ENCODE results near the gene DDX39A. TPM values are rescaled to one million over a fixed set of nuclear protein-coding genes. Genes with fewer than 3 reads are reported as not detected.

DDX39A gene
- total and polyA plus RNA-seq, 2 donors (not counting 1 experiment from before 2014, with no cell fraction given): 178 to 393 TPM

DNA sequence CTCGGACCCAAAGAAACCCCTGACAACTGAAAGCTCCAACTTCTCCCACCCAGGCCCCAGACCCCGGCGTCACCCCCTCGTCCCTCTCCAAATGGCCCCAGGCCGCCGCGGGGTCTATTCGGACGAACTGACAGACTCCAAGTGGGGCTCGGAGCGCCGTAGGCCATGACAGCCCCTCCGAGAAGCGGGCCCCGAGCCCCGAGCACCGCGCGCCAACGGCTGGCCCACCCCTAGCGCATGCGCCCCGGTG lies 360 bp downstream of the DDX39A start:
- Histone ChIP-seq H3K4me2 (replicated peaks; ENCODE audit: low read depth, low read length, poor library complexity, severe bottlenecking) (peak overlapping the region; percentile 94), H3K27me3 (replicated peaks in 1 of 4; ENCODE audit: control extremely low read depth in 1 of 4, control insufficient read depth in 3 of 4, insufficient read depth in 4 of 4, low read length in 3 of 4) (no peaks in the 10 kb centered on the region), H3K4me3 (ENCODE audit: control extremely low read depth in 1 of 5, extremely low read depth in 1 of 5, insufficient read depth in 1 of 5, low read depth in 2 of 5, low read length in 4 of 5) (peak overlapping the region; percentile 30 to 89 (median 82)), H3K36me3 (replicated peaks in 1 of 2; ENCODE audit: control extremely low read depth in 1 of 2, control insufficient read depth in 1 of 2, extremely low read depth in 1 of 2, insufficient read depth in 2 of 2, low read length in 1 of 2) (peaks cover 0 to 25% of the 10 kb centered on the region in 2 experiments), H3K27ac (ENCODE audit: low read length in 2 of 2) (peak overlapping the region; percentile 92 to 98), H3K4me1 (ENCODE audit: control insufficient read depth in 2 of 2, insufficient read depth in 2 of 2, low read length in 2 of 2) (peaks cover 38 to 54% of the 10 kb centered on the region in 2 donors), H4K20me1 (ENCODE audit: control insufficient read depth, insufficient read depth, low read length, poor library complexity, severe bottlenecking) (peaks cover 50% of the 10 kb centered on the region), H3K79me2 (ENCODE audit: control insufficient read depth, insufficient read depth, low read length) (peaks cover 53% of the 10 kb centered on the region), H3K9ac (ENCODE audit: low read length) (peak overlapping the region; percentile 94), H3K9me3 (ENCODE audit: control extremely low read depth in 1 of 3, control insufficient read depth in 2 of 3, insufficient read depth in 1 of 3, low read length in 2 of 3) (peaks cover 0 to 14% (median 0%) of the 10 kb centered on the region in 3 donors), H2AFZ (ENCODE audit: insufficient read depth, low read depth, low read length, poor library complexity, severe bottlenecking) (no peak overlapping the region)
- peak; percentile 53 for ATAC-seq (ENCODE audit: low read depth)
- peaks cover 41% of the 10 kb centered on the region for H3K4me1 Mint-ChIP-seq
- ChIA-PET CTCF (interaction anchor here (1.9 kb wide), 1 partner anchor 282 kb away, joined by 4 read pairs; no protein-coding TSS in a partner anchor), POLR2A (interaction anchor here (1.0 to 2.5 kb wide), 3 partner anchors 9 to 48 kb away, joined by 5 to 16 read pairs (median 10); no protein-coding TSS in a partner anchor)
- peak overlapping the region; percentile 95 for H3K27ac Mint-ChIP-seq
- H3K4me3 Mint-ChIP-seq: peak overlapping the region; percentile 89
- intact Hi-C loops (cut with micrococcal nuclease): loop anchor here (1.0 to 5.0 kb wide), 9 partner anchors 12 to 336 kb away; partner anchors contain the start of genes ADGRE5, DNAJB1 and TECR
- no peak for DNase-seq
- WGBS (ENCODE audit: insufficient coverage): under 1% methylated on average over 22 of the region's 23 CpGs
- TF ChIP-seq EZH2 (IDR thresholded peaks at IDR 0.05; ENCODE audit: borderline replicate concordance, insufficient read depth, low read depth, low read length, poor library complexity, severe bottlenecking): no peak
- TF ChIP-seq, protein P1, sequence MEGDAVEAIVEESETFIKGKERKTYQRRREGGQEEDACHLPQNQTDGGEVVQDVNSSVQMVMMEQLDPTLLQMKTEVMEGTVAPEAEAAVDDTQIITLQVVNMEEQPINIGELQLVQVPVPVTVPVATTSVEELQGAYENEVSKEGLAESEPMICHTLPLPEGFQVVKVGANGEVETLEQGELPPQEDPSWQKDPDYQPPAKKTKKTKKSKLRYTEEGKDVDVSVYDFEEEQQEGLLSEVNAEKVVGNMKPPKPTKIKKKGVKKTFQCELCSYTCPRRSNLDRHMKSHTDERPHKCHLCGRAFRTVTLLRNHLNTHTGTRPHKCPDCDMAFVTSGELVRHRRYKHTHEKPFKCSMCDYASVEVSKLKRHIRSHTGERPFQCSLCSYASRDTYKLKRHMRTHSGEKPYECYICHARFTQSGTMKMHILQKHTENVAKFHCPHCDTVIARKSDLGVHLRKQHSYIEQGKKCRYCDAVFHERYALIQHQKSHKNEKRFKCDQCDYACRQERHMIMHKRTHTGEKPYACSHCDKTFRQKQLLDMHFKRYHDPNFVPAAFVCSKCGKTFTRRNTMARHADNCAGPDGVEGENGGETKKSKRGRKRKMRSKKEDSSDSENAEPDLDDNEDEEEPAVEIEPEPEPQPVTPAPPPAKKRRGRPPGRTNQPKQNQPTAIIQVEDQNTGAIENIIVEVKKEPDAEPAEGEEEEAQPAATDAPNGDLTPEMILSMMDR (IDR thresholded peaks at IDR 0.05): no peak
- H3K9me3 Mint-ChIP-seq (ENCODE audit: insufficient read depth): no peaks in the 10 kb centered on the region
- no peaks in the 10 kb centered on the region for H3K27me3 Mint-ChIP-seq

DNA sequence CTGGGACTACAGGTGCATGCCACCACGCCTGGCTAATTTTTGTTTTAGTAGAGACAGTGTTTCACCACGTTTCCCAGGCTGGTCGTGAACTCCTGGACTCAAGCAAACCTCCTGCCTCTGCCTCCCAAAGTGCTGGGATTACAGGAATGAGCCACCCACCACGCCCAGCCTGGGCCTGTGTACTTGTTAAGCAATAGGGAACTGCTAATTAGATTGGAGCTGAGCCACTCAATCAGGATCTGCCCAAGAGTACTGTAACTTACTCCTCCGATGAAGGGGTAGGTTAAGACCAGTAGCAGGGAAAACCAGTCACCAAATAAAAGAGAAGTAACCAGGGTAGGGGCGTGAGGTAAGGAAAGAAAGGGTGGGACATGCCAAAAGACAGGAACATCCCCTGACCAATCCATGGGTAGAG lies 2.3 kb downstream of the DDX39A start:
- peak overlapping the region; percentile 53 for H3K9ac ChIP-seq (ENCODE audit: low read length)
- CTCF ChIA-PET: interaction anchor here (0.8 to 3.3 kb wide), 4 partner anchors 11 to 280 kb away, joined by 3 to 24 read pairs (median 7); partner anchors contain the start of genes ADGRE5 and ASF1B
- intact Hi-C loops (cut with micrococcal nuclease): loop anchor here (5.0 kb wide), 1 partner anchor 335 kb away; no protein-coding TSS in a partner anchor

More for the DNA sequence above, 2.3 kb downstream of the DDX39A start:
- WGBS (ENCODE audit: insufficient coverage): 58% methylated on average over 4 of the region's 6 CpGs
- peak; percentile 51 for DNase-seq
- POLR2A ChIA-PET: interaction anchor here (0.9 to 1.2 kb wide), 3 partner anchors 10 to 69 kb away, joined by 4 to 8 read pairs (median 5); partner anchors contain the start of gene ADGRE5
- Histone ChIP-seq H3K27ac (ENCODE audit: low read length in 2 of 2) (peak overlapping the region; percentile 63 to 98), H3K4me3 (ENCODE audit: control extremely low read depth in 1 of 5, extremely low read depth in 1 of 5, insufficient read depth in 1 of 5, low read depth in 2 of 5, low read length in 4 of 5) (peak overlapping the region in 4 of 5 experiments; percentile 1 to 82 (median 24)), H3K79me2 (ENCODE audit: control insufficient read depth, insufficient read depth, low read length) (peaks cover 73% of the 10 kb centered on the region), H3K27me3 (replicated peaks in 1 of 4; ENCODE audit: control extremely low read depth in 1 of 4, control insufficient read depth in 3 of 4, insufficient read depth in 4 of 4, low read length in 3 of 4) (no peaks in the 10 kb centered on the region), H3K4me2 (replicated peaks; ENCODE audit: low read depth, low read length, poor library complexity, severe bottlenecking) (peak overlapping the region; percentile 94), H3K36me3 (replicated peaks in 1 of 2; ENCODE audit: control extremely low read depth in 1 of 2, control insufficient read depth in 1 of 2, extremely low read depth in 1 of 2, insufficient read depth in 2 of 2, low read length in 1 of 2) (peaks cover 0 to 42% of the 10 kb centered on the region in 2 experiments), H2AFZ (ENCODE audit: insufficient read depth, low read depth, low read length, poor library complexity, severe bottlenecking) (no peak overlapping the region), H3K4me1 (ENCODE audit: control insufficient read depth in 2 of 2, insufficient read depth in 2 of 2, low read length in 2 of 2) (peaks cover 48 to 71% of the 10 kb centered on the region in 2 donors), H4K20me1 (ENCODE audit: control insufficient read depth, insufficient read depth, low read length, poor library complexity, severe bottlenecking) (peaks cover 70% of the 10 kb centered on the region), H3K9me3 (ENCODE audit: control extremely low read depth in 1 of 3, control insufficient read depth in 2 of 3, insufficient read depth in 1 of 3, low read length in 2 of 3) (peaks cover 0 to 14% (median 0%) of the 10 kb centered on the region in 3 donors)
- Mint-ChIP-seq H3K4me1 (peaks cover 54% of the 10 kb centered on the region), H3K27me3 (no peaks in the 10 kb centered on the region), H3K9me3 (ENCODE audit: insufficient read depth) (no peaks in the 10 kb centered on the region), H3K27ac (peak overlapping the region; percentile 92), H3K4me3 (peak overlapping the region; percentile 89)
- ATAC-seq (ENCODE audit: low read depth): no peak
- TF ChIP-seq, protein P1 (IDR thresholded peaks at IDR 0.05): no peak
- no peak for TF ChIP-seq EZH2 (IDR thresholded peaks at IDR 0.05; ENCODE audit: borderline replicate concordance, insufficient read depth, low read depth, low read length, poor library complexity, severe bottlenecking)
